Fibroblast of skin of left biceps (primary cell): Measurements from ENCODE around the gene C1orf35.

Source experiments
- DNase-seq, 2 experiments: peaks; one replicate each; pipeline ENCODE4 v3.0.0-alpha.2; 2013; ENCODE audit warnings: low read depth in 2 of 2

The C1orf35 gene

DNA sequence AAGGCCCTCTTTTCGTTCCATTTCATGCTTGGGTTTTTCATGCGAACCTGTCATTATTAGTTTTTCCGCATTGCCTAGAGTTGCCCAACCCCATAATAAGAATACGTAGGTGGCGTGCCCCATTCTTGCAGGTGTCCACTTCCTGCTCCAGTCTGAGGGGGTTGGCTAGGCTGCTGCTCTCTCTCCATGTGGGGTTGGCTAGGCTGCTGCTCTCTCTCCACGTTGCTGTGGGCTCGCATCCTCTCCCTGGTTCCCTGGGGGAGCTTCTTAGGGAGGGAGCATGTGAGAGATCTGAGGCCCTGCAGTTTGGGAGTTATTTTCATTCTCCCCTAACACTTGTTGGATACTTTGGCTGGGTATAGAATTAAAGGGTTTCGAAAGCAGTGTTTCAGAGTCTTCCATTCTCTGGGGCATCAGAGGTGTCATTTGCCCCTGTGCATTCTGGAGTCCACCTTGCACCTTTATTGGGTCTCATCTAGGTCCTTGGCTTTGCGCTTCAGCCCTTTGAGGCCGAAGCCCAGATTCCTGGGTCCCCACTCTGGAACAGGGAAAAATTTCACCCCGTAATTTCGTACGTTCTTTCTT lies 8.6 kb downstream of the C1orf35 start:
- DNase-seq: no peak

DNA sequence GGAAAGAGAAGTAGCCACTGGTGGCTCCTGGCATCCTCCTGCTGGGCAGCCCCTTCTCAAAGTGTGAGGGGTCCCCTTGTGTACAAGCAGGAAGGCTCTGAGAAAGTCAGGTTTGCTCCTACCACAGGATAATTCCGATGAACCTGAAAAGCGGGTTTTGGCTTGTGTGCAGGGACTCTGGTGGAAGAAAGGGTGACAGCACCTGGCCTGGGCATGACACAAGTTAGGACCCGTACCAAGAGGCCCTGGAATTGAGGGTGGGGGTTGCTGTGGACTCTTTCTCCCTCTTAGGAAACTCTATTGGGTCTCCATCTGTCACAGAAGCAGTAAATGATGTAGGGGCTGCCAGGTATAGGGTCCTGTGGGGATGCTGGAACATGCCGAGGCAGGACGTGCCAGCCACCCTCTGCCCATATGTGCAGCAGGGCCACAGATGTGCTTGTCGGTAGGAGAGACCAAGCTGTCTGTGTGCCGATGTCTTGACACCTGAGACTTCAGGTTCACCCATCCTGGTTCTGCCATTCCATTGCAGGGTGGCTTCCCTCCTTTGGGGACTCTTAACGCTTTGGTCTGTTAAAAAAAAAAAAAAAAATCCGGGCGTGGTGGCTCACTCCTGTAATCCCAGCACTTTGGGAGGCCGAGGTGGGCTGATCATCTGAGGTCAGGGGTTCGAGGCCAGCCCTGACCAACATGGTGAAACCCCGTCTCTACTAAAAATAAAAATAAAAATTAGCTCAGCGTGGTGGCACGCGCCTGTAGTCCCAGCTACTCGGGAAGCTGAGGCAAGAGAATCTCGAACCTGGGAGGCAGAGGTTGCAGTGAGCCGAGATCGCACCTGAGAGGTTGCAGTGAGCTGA lies 9.8 kb downstream of the C1orf35 start:
- DNase-seq: no peak

GRCh38 chr1:228092342-228093049 lies 10.6 kb downstream of the C1orf35 start:
- DNase-seq: no peak

DNA sequence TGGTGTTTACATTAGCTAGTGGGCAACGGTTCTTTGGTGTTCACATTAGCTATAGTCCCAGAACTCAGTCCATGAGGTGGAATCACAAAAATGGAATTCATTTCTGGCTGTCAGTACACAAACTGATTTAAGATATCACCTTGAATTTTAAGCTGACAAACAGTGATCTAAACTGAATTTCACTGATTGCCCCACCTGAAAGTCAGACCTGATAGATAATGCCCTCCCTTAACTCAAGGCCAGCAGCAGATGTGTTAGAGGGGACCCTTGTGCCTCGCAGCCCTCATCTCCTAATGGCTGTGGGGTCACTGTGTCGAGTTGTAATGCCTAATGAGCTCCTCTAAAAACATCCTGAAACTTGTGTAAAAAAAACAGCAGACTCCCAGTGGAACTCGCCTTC lies 12.0 kb downstream of the C1orf35 start:
- no peak for DNase-seq

DNA sequence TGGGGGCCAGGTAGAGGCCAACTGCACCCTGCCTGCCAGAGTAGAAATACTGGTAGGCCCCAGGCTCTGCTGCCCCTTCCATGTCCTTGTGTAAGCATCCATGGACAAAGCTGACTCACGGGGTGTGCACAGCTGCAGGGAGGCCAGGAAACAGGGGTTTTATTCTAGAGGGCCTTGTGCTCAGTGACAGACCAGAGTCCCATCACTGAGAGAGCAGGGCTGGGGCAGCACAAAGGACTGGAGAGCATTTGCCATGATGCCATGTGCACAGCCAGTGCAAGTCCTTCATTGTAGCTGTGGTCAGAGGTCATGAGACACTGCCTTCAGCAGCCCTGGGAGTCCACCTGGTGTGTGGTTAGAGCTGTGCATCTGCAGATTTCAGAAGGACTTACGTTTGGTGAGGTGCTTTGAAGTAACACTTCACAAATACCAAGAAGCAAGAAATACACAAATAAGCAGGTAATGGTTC lies 12.5 kb downstream of the C1orf35 start:
- no peak for DNase-seq

DNA sequence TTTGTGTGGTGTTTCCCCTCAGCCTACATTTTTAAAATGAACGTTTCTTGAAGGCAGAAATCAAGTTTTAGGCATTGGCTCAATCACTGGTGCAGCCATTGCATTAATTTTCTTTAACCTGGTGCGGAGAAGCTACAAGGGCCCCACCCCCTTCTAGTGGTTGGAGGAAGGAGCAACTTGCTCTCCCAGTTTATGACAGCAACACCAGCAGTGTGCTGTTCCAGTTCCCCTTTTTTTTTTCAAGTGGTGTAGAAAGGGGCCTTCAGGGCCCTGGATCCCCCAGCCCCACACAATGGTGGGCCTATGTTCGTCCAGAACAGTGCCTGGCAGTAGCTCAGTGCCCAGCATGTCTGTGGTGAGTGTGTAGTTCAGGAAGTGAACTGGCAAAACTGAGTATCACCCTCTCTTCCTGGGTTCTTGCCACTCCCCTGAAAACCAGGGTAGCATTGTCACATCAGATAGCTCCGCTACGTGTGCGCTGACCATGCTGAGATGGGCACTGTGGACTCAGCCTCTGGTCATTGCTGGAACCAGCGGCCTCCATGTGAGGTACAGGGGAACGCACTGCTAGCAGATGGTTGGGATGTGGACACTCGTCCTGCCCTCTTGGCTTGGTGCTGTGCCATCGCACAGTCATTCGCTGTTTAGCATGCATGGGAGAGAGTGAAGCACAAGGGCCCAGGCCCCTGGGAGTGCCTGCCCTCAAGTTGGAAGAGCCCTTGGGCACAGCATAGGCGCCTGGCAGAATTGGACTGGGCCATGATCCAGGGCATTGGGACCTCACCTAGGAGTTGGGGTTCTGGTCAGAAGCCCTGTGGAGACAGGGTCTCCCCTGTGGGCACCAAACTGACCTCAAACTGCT lies 13.4 kb downstream of the C1orf35 start:
- DNase-seq: no peak

DNA sequence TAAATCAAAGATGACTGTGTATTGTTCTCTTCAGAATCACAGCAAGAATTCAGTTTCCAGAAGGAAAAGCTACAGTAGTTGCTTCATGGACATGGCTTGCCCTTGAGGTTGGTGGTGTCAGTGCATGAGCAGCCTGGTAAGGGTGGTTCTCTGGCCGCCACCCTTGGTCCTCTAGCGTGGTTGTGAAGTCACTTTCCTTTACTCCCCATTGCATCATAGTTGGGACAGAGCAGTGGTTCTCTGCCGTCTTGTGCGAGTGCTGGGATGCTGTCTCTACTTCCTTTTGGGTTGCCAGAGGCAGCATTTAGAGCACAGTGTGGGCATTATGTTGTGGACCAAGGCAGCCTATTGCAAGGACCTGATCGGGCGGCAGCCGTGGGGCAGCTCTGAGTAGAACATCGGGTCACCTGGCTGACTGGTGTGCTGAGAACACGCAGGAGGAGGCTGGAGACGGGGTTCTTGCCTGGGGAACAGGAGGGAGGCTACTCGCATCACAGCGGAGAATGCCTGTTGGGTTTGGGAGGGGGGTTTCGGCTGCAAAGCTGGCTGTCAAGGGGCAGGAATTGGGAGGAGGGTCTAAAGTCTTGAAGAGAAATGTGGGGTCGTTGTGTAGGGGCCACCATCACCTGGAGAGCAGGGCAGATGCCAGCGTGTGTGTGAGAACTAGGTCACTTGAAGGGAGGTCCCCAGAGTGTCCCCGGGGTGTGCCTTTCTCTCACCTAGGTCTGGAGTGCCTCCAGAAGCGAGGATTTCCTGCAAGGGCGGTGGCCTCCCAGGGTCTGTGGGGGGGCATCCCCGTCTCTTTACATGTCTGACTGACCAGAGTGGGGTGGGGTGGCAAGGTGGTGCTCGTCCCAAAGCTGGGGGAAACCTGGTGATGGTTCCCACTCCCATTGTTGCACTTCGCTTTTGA lies 14.3 kb downstream of the C1orf35 start:
- no peak for DNase-seq

- no peak for DNase-seq
These were observed 15.3 kb downstream of the C1orf35 start for GRCh38 chr1:228087771-228088251.

DNA sequence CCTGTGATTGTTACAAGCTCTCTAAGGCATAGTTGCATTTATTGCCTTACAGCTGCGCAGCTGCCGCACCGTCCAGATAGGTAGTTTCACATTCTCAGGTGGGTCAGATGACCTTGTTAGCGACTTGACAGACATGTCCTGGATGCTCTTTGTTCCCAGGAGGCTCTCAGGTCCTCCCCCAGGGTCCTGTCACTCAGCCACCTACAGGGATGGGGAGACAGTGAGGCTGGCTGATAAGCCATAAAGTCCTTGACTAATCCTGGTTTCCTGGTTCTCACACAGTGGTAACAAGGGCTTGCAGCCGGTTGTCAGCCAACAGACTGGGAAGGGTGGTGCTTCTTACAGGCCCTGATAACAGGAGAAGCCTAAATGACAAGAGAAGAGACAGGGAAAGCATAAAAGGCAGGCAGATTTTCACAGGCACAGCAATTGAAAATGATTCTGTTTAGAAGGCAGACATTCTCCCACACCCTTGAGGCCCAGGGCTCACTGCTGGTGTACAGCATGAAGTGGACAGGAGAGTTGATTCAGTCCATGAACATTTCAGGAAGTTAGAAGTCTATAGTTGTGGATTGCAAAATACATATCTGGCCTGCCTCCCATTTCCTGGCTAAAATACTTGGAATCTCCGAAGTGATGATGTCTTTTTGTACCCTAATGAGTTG lies 17.7 kb downstream of the C1orf35 start:
- DNase-seq: peak in 1 of 2 experiments; percentile 21

DNA sequence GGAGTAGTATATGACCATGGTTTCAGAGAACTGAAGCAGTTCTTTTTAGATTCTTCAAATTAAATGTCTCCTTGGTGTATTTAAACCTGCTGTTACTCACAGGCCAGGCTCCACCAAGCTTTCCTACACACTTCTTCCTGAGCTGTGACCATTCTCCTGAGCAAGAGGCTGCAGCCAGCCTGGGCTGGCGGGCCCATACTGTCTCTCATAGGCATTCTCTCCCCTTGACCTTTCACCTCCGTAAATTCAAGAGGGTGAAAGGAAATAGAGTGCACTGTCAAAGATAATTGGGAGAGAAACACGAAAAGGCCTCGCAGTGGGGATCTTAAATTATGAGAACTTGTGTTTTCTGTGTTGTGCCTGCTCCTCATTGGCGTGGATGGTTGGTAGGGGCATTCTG lies 18.3 kb downstream of the C1orf35 start:
- DNase-seq: no peak

DNA sequence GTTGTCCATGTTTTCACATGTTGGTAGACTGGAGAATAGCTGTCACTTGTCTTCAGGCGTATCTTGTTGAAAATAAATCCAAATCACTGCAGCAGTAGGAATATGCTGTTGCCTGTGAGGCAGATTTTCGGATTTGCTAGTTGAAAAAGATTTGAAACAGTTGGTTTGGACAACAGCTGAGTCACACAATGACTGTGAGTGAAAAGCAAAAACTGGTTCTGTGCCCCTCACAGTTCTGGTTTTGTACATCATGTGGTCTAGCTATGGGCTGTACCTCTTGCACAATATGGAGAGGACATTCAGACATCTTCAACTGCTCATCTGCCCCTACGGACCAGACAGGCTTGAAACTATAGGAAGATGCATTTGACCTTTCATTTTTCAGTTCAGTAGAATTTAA lies 18.8 kb downstream of the C1orf35 start:
- no peak for DNase-seq

GRCh38 chr1:228083871-228084278 lies 19.2 kb downstream of the C1orf35 start:
- no peak for DNase-seq

DNA sequence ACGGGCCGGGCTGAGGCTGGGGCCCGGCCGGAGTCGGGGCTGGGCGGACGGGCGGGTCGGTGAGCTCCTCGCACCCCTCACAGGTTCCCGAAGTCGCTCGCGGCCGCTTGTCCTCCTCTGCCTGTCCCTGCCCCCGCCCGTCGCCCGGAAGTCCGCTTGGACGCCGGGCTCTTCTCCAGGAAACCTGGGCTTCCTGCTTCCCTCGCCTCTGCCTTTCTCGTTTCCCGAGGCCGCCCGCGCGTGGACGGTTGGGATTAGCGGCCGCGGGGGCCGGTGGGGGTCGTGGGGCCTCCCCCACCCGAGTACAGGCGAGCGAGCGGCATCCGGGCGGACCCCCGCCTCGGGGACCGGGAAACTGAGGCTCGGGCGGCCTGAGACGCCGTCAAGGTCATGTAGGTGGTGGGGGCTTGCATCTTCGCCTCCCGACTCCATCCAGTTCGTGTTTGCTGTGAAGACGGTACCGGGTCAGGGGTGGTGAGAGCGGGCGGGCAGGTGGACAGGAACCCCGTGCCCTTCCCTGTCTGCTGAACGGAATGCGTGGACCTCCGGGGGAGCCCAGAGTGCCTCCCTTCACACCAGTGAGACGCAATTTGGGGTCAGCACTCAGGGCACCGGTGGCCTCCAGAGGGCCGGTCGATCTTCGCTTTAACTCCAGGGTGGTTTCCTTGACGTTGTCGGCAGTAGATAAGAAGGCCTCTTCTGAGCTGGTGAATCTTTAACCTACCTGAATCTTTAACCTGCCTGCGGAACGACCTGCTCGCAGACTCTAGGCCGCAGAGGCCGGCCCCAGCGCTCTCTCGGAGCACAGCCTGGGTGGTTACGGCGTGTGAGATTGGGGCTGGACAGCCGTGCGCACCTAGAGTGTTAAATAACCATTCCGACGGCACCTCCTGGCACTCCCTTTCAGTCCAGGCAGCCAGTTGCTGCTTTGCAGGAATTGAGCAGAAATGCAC lies 19.9 kb downstream of the C1orf35 start:
- DNase-seq: no peak

DNA sequence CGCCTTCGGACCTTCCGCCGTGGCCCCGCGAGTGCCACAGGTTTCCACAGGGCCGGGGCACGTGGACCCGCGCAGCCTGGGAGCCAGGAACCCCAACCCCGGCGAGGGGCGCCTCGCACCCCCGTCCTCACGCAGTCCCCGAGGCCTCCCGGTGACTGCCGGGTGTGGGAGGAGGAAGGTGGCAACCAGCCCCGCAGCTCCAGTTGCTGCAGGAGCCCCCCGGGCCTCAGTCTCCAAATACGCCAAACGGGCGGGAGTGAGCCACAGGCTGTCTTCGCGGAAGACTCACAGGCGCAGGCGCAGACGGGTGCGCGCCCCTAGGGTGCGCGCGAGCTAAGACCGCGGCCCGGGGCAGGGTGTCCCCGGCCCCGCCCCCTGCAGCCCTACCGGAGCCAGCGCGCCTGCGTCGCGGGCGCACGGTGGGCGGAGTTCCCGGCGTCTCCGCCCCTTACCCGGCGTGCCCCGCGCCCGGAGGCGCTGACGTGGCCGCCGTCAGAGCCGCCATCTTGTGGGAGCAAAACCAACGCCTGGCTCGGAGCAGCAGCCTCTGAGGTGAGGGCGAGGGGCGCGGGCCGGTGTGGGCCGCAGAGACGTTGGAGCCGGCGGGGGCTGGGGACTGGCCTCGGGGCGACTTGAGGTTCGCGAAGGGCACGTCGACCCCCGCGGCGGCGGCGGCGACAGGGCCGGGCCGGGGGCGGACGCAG lies 20.8 kb downstream of the C1orf35 start, which contains the start of gene ARF1:
TSS of gene ARF1 (plus strand) at position 495 of the 704 bp plus-strand sequence. CDS start 14,407 bp downstream, outside the sequence.
- peak; percentile 79 to 85 for DNase-seq

DNA sequence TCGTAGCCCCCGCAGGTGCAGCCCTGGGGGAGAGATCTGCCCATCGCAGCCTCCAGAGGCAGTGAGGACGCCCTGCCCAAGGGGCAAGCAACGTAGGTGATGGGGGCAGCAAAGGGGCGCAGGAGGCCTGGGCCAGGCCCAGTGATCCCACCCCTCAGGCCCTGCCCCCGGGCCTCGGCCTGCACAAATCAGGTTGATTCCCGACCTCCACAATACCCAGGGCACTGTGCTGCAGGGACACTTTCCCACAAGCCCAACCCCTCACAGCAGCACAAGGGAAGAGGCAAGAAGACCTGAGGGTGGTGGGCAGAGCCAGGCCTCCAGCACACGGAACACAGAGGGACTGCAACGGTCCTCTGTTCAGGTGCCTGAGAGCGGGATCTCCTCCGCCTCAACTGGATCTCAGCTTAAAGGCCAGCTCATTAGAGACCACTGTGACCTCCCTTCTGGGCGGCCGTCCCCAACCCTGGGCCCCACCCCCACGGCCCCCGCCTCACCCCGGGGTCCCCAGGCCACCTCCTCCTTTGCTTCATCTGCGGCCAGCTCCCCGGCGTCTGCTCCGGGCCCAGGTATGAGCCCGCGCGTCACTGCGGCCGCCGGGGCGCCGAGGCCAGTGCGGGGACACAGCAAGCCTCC lies 21.4 kb downstream of the C1orf35 start:
- no peak for DNase-seq

GRCh38 chr1:228081144-228081543 lies 22.0 kb downstream of the C1orf35 start:
- DNase-seq: no peak

GRCh38 chr1:228079601-228080263 lies 23.4 kb downstream of the C1orf35 start:
- DNase-seq: no peak
